NCI-H460 (cell line): Measurements from ENCODE around the gene VAV2. TPM values are rescaled to one million over a fixed set of nuclear protein-coding genes. Genes with fewer than 3 reads are reported as not detected.

ENCODE experiments used
- DNase-seq: peaks from one replicate; pipeline ENCODE4 v3.0.0-alpha.2; 2016; ENCODE audit warnings: low read depth; ENCODE audit errors: extremely low read depth
- total RNA-seq: library from RNA; depleted of rRNA; stranded (reverse); fragments of >200 nt; shearing (Covaris generic); gene quantifications from 2 replicates; pipeline ENCODE4 v1.2.3, GENCODE V29; 2014

Gene VAV2
- total RNA-seq, 1 experiment from 2014 or later: 6.0 TPM

DNA sequence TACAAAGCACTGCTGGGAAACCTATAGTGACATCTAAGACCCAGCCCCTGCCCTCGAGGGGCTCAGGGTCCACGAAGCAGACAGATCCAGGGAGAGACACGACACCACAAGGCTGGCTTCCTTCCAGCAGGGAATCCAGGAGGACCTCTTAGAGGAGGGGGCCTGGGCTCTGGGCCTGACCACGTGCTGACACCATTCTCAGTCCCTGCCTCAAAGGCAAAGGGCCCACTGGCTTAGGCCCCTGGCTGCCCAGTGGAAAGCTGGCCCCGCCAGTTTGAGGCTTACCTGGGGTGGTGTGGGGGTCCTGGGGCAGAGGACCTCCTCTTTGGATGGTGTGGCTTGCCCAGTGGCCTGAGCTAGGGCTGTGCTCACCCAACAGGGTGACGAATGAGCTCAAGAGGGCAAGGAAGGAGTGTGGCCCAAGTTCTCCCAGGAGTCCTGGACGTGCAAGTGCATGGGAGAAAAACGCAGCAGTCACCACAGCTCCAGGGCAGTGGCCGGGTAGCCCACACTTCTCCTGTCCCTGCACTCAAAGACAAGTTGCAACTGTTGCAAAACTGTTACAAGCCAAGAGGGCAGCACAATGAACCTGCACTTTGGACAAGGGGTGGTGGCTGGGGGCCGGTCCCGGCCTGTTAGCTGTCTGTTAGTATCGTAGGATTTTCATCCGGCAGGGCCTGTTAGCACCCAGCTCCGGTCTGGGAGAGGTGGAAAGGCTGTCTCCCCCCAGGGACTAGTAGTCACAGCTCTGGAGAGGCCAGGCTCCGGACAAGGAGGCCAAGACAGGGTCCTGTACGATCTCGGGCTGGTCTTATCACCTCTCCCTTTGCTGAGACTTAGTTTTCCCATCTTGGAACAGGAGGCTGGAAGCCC is 252.5 kb downstream of the VAV2 start:
- no peak for DNase-seq

DNA sequence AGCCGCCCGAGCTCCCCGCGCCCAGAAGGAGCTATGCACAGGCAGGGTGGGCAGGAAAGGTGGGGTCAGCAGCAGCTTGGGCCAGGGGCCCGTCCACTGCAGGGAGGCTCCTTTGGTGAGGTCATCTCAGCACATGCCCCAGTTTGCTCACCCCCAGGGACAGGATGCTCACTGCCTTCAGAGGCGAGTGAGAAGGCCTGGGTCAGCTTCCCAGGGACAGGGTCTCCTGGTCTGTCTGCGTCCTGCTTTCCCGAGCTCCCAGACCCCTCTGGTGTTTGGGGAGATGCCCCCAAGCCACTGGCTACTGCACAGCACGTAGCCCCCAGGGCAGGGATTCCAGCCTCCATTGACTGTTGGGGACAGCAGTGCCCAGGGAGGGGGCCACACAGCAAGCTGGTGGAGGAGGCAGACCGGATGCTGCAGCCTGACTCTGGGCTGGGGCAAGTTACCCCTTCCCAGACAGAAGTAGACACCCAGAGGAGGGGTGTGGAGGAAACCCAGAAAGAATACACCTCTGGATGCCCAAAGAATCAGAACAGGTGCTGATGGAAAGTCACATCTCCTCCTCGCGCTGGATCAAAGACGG is 253.4 kb downstream of the VAV2 start:
- DNase-seq: no peak

DNA sequence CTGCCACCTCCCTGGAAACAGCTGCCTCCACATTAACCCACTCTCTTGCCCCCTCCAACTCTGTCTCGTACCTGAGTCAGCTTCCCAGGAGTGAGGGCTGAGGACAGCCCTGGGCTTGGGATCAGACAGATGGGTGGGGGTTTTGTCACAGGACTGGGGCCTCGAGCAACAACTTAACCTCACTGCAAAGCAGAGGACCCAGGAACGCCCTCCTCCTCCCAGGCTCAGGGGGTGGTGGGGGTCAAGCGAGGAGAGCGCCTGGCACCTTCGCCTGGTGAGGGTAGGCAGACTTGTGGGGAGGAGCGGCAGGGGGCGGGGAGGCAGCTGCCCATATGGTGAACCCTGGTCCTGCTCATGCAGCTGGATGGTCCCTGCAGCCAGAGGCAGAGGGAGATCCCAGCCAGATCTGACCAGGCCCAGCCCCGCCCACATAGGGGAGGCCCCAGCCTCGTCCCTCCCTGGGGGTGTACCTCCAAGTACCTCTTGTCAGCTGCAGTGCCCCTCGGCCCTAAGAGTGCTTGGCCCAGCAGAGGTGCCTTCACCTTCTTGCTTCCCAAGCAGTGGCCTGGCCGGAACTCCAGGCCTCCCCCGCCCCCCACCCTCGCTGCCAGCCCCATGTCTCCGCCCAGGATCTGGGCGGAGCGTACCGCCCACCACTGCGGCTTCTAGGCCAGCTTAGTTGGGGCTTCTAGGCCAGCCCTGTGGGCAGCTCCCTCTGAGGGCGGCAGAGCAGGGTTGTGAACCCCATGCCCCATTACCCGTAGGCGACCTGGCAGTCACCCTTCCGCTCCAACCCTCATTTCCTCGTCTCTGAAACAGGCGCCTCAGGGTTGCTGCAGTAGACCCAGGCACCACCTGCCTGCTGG is 254.1 kb downstream of the VAV2 start, which contains the start of gene SARDH:
Gene SARDH (minus strand): TSS at position 579 of the 866 bp plus-strand sequence. CDS start 4,179 bp downstream, outside the sequence.
- no peak for DNase-seq

GRCh38 chr9:133737071-133737773 is 254.9 kb downstream of the VAV2 start:
- no peak for DNase-seq

DNA sequence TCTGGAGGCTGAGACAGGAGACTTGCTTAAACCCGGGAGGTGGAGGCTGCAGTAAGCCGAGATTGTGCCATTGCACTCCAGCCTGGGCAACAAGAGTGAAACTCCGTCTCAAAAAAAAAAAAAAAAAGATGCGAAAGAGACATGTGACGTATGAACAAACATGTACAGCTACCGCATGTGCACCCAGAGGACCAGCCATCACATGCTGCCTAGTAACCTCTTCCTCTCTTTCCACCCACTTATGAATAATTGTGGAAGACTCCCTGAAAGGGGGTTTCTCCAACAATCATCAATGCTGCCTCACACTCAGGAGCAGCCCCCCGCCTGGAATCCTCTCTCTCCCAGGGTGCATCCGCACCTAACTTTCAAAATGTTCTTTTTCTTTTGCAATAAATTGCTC is 256.2 kb downstream of the VAV2 start:
- no peak for DNase-seq

- DNase-seq: no peak
Measured at GRCh38 chr9:133735415-133735775, 256.7 kb downstream of the VAV2 start.

GRCh38 chr9:133734590-133735414 is 257.3 kb downstream of the VAV2 start:
- no peak for DNase-seq

GRCh38 chr9:133733796-133734533 is 258.2 kb downstream of the VAV2 start:
- DNase-seq: no peak

- DNase-seq: no peak
Measured at GRCh38 chr9:133733421-133733795, 258.7 kb downstream of the VAV2 start.

GRCh38 chr9:133732639-133733408 is 259.3 kb downstream of the VAV2 start:
- DNase-seq: no peak

- DNase-seq: peak; percentile 33
Measured at GRCh38 chr9:133731876-133732638, 260.1 kb downstream of the VAV2 start.

GRCh38 chr9:133730994-133731715 is 261.0 kb downstream of the VAV2 start:
- DNase-seq: no peak

DNA sequence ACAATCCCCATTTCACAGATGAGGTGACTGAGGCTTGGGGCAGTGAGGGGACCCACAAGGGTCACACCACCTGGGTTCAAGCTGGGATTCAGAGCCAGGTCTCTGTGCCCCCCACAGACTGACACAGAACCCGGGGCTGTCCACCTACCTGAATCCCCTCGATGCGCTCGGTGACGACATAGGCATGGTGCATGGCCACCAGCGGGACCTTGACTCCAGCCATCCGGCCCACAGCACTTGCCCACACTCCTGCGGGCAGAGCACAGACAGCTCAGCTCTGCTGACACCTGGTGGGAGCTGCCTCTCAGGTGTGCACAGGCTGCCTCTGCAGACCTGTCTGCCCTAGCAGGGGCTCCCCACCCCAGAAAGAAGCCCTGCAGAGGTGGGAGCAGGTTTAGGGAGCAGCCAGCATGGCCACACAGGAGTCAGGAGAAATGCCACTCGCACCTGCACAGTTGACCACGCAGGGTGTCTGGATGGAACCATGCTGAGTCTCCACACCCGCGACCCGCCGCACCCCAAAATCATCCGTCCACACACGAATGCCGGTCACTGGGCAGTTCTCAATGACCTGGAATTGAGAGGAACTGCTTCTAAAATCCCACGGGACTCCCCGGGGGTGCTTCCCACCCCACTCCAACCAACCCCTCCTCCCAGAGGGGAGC is 262.4 kb downstream of the VAV2 start:
- DNase-seq: no peak

GRCh38 chr9:133728856-133729616 is 263.1 kb downstream of the VAV2 start:
- DNase-seq: no peak

DNA sequence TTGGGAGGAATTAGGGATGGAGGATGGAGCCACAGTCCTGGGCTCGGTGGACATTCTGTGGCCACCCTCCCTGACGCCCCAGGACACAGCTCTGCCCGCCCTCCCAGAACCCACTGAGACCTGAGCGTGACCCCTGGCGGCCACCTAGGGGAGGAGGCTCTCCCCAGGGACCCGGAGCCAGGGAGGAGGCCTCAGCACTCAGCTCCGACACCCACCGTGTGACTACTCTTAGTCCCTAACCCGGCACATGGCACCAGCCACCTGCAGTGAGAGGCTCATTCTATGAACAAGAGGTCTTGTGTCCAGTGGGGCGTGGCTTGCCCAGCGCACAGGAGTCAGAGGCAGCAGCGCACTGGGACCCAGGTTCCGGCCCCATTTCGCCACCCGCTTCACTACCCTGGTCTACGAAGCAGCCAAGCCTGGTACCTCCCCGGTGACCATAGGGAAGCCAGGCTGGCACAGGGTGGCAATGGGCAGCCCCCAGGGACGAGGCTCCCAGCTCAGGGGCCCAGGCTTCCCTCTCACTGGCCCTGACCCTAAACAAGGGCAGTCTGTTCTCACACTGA is 264.2 kb downstream of the VAV2 start:
- no peak for DNase-seq
